Ishikawa (cell line): Measurements from ENCODE around the gene PBX4.

Source experiments
- CEBPB ChIP-seq: IDR thresholded peaks from 2 replicates; pipeline ENCODE4 v1.6.1; 2012
- CREB1 ChIP-seq: IDR thresholded peaks from 2 replicates; pipeline ENCODE4 v1.6.1; 2012; ENCODE audit warnings: low read depth
- EGR1 ChIP-seq: IDR thresholded peaks from 2 replicates; pipeline ENCODE4 v1.6.1; 2012
- EP300 ChIP-seq: IDR thresholded peaks from 2 replicates; pipeline ENCODE4 v1.6.1; 2012; ENCODE audit warnings: borderline replicate concordance
- FOXM1 ChIP-seq: IDR thresholded peaks from 2 replicates; pipeline ENCODE4 v1.6.1; 2012; ENCODE audit warnings: low read depth, borderline replicate concordance
- NFIC ChIP-seq: IDR thresholded peaks from 2 replicates; pipeline ENCODE4 v1.6.1; 2012
- RAD21 ChIP-seq: IDR thresholded peaks from 2 replicates; pipeline ENCODE4 v1.6.1; 2012; ENCODE audit warnings: low read depth
- REST ChIP-seq: IDR thresholded peaks from 2 replicates; pipeline ENCODE4 v1.6.1; 2012; ENCODE audit warnings: low read depth, mild to moderate bottlenecking
- TAF1 ChIP-seq: IDR thresholded peaks from 2 replicates; pipeline ENCODE4 v1.6.1; 2012; ENCODE audit warnings: low read depth, mild to moderate bottlenecking
- TCF12 ChIP-seq: IDR thresholded peaks from 2 replicates; pipeline ENCODE4 v1.6.1; 2012; ENCODE audit warnings: low read depth
- TEAD4 ChIP-seq: IDR thresholded peaks from 2 replicates; pipeline ENCODE4 v1.6.1; 2012
- YY1 ChIP-seq: IDR thresholded peaks from 2 replicates; pipeline ENCODE4 v1.6.1; 2012; ENCODE audit warnings: low read depth
- ZBTB7A ChIP-seq: IDR thresholded peaks from 2 replicates; pipeline ENCODE4 v1.6.1; 2012; ENCODE audit warnings: low read depth
- TF ChIP-seq, protein P1 (sequence below): IDR thresholded peaks from 2 replicates; pipeline ENCODE4 v1.6.1; 2012
- TF ChIP-seq, protein P2 (sequence below): IDR thresholded peaks from 2 replicates; pipeline ENCODE4 v1.6.1; 2012

Gene PBX4

GRCh38 chr19:19529783-19530422, 88.6 kb downstream of the PBX4 start:
- no peak for TF ChIP-seq TEAD4
- TF ChIP-seq RAD21, result no peak
- no peak for TF ChIP-seq YY1
- TF ChIP-seq, protein P1, sequence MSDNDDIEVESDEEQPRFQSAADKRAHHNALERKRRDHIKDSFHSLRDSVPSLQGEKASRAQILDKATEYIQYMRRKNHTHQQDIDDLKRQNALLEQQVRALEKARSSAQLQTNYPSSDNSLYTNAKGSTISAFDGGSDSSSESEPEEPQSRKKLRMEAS, result no peak
- no peak for TF ChIP-seq TAF1
- TF ChIP-seq EGR1, result no peak
- no peak for TF ChIP-seq TCF12
- TF ChIP-seq, protein P2, sequence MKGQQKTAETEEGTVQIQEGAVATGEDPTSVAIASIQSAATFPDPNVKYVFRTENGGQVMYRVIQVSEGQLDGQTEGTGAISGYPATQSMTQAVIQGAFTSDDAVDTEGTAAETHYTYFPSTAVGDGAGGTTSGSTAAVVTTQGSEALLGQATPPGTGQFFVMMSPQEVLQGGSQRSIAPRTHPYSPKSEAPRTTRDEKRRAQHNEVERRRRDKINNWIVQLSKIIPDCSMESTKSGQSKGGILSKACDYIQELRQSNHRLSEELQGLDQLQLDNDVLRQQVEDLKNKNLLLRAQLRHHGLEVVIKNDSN, result no peak
- TF ChIP-seq FOXM1, result no peak

- TF ChIP-seq TCF12 (no peak), YY1 (no peak), CEBPB (no peak), CREB1 (no peak), TEAD4 (no peak), NFIC (no peak), ZBTB7A (no peak), FOXM1 (no peak), EP300 (no peak), TAF1 (no peak), RAD21 (no peak), EGR1 (no peak)
- TF ChIP-seq, protein P1, result no peak
These were observed 89.6 kb downstream of the PBX4 start, which contains the start of gene YJEFN3 for GRCh38 chr19:19528721-19529490. YJEFN3 (plus strand) TSS chr19:19528911; CDS start chr19:19528933, 22 bp downstream.

- TF ChIP-seq CREB1 (no peak), YY1 (no peak), REST (no peak), CEBPB (no peak), EGR1 (no peak), RAD21 (no peak), ZBTB7A (no peak), TAF1 (no peak), NFIC (no peak), FOXM1 (no peak), EP300 (no peak)
- TF ChIP-seq, protein P2, result no peak
These were observed 90.5 kb downstream of the PBX4 start for GRCh38 chr19:19527674-19528625.

DNA sequence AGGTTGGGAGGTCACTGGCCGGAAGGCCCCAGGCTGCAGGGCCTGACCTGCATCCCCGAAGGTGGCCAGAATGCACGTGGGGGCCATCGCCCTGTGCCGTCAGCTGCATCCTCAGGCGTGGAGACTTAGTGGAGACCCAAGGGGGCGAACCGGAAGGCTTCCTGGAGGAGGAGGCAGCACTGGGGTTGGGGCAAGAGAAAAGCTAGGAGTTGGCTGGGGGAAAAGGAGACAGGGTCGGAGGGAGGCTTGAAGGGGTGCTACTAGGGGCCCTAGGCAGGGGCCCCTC, 91.2 kb downstream of the PBX4 start:
- no peak for TF ChIP-seq EP300

DNA sequence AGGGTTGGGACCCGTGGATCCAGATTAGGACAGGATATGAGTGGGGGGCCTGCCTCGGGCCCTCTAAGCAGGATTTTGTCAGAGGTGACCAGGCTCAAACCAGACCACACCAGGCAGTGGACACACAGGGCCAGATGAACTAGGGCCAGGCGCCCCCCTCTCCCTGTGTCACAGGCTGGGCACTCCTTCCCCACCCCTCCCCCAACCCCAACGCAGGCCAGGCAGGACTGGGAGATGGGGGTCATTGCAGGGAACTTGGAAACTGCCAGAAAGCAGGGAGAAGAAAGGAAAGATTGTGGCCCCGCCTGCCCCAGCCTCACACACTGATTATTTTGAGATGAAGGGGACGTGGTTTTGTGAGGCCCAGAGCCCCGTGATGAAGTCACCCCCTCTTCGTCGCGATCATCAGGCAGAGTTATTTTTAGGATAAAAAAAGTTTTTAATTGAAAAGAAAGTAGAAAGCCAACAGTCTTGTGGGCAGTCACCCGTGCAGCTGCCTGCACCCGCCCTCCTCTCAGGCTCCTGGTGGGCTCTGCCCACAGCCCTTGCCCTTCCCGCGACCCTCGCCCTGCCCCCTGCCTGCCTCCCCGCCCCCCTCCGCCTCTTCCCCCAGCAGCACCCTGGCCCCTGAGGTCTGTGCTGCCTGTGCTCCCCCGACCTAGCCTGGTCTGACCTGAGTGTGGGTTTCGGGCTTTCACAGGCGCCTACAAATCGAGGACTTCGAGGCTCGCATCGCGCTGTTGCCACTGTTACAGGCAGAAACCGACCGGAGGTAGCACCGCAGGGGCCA, 91.7 kb downstream of the PBX4 start:
- TF ChIP-seq, protein P2, result no peak
- no peak for TF ChIP-seq REST
- no peak for TF ChIP-seq CREB1
- TF ChIP-seq EGR1, result no peak
- no peak for TF ChIP-seq TEAD4
- no peak for TF ChIP-seq ZBTB7A
- TF ChIP-seq EP300, result no peak
- no peak for TF ChIP-seq YY1
- TF ChIP-seq TCF12, result no peak
